SJCRH30 (cell line): Measurements from ENCODE around the gene NT5C2. TPM values are rescaled to one million over a fixed set of nuclear protein-coding genes. Genes with fewer than 3 reads are reported as not detected.
"Not testable (repeated sequence)": the region's sequence is repeated elsewhere in the genome, so short reads cannot be mapped to it uniquely, and the experiment has no call there.

ENCODE experiments used
- DNase-seq, 2 experiments: peaks; one replicate each; pipeline ENCODE4 v3.0.0-alpha.2; 2015 to 2020
- H3K27ac ChIP-seq: fragments of 250-450 bp; sonication (Bioruptor Pico); 2 replicates; pipeline ENCODE4 v1.5.1; 2020; ENCODE audit warnings: mild to moderate bottlenecking, moderate library complexity
- H3K27me3 ChIP-seq: fragments of 250-450 bp; sonication (Bioruptor Pico); 2 replicates; pipeline ENCODE4 v1.5.1; 2020; ENCODE audit warnings: mild to moderate bottlenecking, moderate library complexity
- H3K36me3 ChIP-seq: fragments of 250-450 bp; sonication (Bioruptor Pico); 2 replicates; pipeline ENCODE4 v1.5.1; 2020; ENCODE audit warnings: mild to moderate bottlenecking, moderate library complexity
- H3K4me1 ChIP-seq: fragments of 250-450 bp; sonication (Bioruptor Pico); 2 replicates; pipeline ENCODE4 v1.5.1; 2020; ENCODE audit warnings: mild to moderate bottlenecking, moderate library complexity
- H3K4me3 ChIP-seq: fragments of 250-450 bp; sonication (Bioruptor Pico); 2 replicates; pipeline ENCODE4 v1.5.1; 2020; ENCODE audit warnings: mild to moderate bottlenecking, moderate library complexity
- H3K9me3 ChIP-seq: fragments of 250-450 bp; sonication (Bioruptor Pico); replicated peaks from 2 replicates; pipeline ENCODE4 v1.5.1; 2020; ENCODE audit warnings: mild to moderate bottlenecking, moderate library complexity
- total RNA-seq: library from RNA; depleted of rRNA; stranded (reverse); fragments of >200 nt; shearing (Covaris generic); gene quantifications from 2 replicates; pipeline ENCODE4 v1.2.3, GENCODE V29; 2014

NT5C2 gene
- total RNA-seq, 1 experiment from 2014 or later, result 77.0 TPM

- H3K27ac ChIP-seq, result no peak overlapping the region
- peaks cover 22% of the 10 kb centered on the region for H3K4me1 ChIP-seq
- H3K27me3 ChIP-seq, result no peaks in the 10 kb centered on the region
- H3K9me3 ChIP-seq, result no peaks in the 10 kb centered on the region
- H3K36me3 ChIP-seq, result peaks cover 7% of the 10 kb centered on the region
- H3K4me3 ChIP-seq, result no peak overlapping the region
- DNase-seq, result no peak
Measured at GRCh38 chr10:103155471-103156085, 37.5 kb downstream of the NT5C2 start.

DNA sequence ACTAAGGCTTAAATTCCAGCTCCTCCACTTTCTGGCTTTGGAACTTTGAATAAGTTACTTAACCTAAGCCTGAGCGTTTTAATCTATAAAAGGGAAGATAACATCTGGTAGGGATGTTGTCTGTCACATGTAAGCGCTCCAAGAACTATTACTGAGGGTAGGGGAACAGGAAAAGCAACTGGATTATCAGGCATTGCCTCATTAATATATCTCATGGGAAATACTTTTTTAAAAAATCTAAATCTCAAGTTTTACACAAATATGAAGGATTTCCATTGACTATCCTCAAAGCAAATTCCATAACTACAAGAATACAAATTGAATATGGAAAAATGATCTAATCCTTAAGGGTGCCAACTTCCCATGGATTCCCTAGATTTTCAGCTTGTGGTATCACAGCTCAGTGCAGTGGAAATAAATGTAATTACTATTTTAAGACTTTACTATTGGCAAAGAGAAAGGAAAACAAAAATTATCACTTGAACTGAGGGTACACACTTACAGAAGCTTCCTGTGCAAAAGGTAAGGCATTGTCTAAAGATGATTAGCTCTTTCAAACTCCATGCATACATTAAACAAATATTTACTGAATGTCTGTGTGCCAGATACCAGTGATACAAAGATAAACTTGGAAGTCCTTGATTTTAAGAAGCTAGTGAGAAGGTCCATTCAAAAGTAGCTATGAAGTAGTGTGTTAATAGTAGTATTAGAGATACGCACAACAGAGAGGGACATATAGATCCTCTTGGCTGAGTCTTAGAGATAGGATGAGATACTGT is 38.4 kb downstream of the NT5C2 start:
- Histone ChIP-seq H3K36me3 (peaks cover 7% of the 10 kb centered on the region; the same call in 1 of the 2 replicates), H3K4me3 (no peak overlapping the region), H3K4me1 (peaks cover 22% of the 10 kb centered on the region), H3K27ac (no peak overlapping the region; the same call in 1 of the 2 replicates), H3K9me3 (no peaks in the 10 kb centered on the region), H3K27me3 (no peaks in the 10 kb centered on the region)
- no peak for DNase-seq

GRCh38 chr10:103153302-103154197 is 39.5 kb downstream of the NT5C2 start:
- peak; percentile 36 to 75 for DNase-seq
- H3K4me1 ChIP-seq, result peaks cover 22% of the 10 kb centered on the region
- H3K4me3 ChIP-seq, result peak overlapping the region; percentile 46
- H3K9me3 ChIP-seq, result no peaks in the 10 kb centered on the region
- peaks cover 5% of the 10 kb centered on the region; the same call in 1 of the 2 replicates for H3K36me3 ChIP-seq
- peak overlapping the region; percentile 73 for H3K27ac ChIP-seq
- no peaks in the 10 kb centered on the region for H3K27me3 ChIP-seq

DNA sequence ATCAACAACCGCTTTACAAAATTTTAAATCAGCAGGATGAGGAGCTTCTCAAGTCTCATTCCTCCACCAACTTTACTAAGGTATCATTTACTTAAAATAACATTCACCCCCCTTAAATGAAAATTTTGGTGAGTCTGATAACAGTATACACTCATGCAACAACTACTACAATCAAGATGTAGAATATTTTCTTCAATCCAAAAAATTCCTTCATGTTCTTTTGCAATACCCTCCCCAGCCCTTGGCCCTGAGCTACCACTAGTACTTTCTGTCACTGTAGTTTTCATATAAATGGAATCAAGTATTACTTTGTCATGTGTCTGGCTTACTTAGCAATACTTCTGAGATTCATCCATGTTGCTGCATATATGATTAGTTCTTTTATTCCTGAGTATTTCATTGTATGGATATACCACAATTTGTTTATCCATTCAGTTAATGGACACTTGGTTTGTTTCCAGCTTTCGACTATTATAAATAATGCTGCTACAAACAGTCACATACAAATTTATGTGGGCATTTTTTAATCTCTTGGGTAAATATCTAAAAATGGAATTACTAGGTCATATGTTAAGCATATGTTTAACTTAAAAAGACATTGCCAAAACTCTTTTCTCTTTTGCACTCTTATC is 43.0 kb downstream of the NT5C2 start:
- no peaks in the 10 kb centered on the region for H3K27me3 ChIP-seq
- no peak for DNase-seq
- H3K9me3 ChIP-seq, result no peaks in the 10 kb centered on the region

GRCh38 chr10:103147645-103148044 is 45.4 kb downstream of the NT5C2 start:
- H3K27ac ChIP-seq, result no peak overlapping the region
- 0 out of 2 replicates have a peak, but pooled peaks cover 2% of the 10 kb centered on the region for H3K36me3 ChIP-seq
- H3K9me3 ChIP-seq, result no peaks in the 10 kb centered on the region
- no peaks in the 10 kb centered on the region for H3K27me3 ChIP-seq
- H3K4me1 ChIP-seq, result peaks cover 31% of the 10 kb centered on the region
- DNase-seq, result no peak
- H3K4me3 ChIP-seq, result no peak overlapping the region

More for the DNA sequence above, 43.0 kb downstream of the NT5C2 start:
- Histone ChIP-seq H3K36me3 (0 out of 2 replicates have a peak, but pooled peaks cover 2% of the 10 kb centered on the region), H3K4me3 (no peak overlapping the region), H3K27ac (no peak overlapping the region), H3K4me1 (peaks cover 38% of the 10 kb centered on the region)

DNA sequence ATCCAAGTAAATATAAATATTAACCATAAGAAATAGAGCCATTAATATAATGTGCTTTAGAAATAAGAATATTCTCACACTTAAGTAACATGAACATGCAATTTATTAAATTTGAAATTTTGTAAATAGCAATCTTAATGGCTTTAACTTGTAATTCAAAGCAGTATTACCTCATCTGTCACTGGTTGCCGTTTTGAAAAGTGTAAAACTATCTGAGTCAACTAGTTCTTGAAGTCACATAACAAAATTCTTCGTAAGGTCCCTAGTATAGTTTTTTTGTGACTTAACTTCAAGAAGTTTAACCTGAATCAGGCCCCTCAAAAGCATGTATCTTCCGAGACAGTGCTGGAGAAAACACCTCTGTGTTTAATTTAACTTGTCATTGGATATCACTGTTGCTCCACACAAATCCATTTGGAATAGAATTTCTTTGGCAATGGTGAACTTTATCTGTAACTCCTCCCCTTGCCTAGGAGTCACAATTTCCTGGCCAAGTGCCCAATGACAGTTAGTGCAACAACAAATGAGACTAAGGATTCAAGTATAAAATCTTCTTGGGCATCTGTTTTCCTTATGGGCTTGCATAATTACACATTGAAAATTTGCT is 47.1 kb downstream of the NT5C2 start:
- Histone ChIP-seq H3K4me1 (peaks cover 42% of the 10 kb centered on the region), H3K36me3 (0 out of 2 replicates have a peak, but pooled peaks cover under 1% of the 10 kb centered on the region), H3K27ac (peak overlapping the region; percentile 19; the same call in 1 of the 2 replicates), H3K4me3 (no peak overlapping the region), H3K9me3 (no peaks in the 10 kb centered on the region), H3K27me3 (no peaks in the 10 kb centered on the region)
- peak; percentile 48 to 70 for DNase-seq

DNA sequence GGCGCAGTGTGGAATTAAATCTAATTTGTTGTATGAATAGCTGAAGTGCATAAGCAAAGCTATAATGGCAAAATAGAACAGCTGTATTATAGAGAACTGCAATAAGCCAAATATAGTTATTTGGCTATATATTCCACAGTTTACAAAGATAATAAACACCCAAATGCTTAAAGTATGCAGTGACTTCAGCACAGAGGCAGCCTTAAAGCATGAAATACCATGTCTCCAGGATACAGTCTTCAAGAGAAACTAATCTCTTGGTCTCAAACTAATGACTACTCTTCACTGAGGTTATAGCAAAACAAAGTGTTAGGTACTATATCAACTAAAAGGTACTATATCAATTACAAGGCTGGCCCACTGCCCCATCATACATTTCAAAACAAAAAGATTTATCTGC is 48.0 kb downstream of the NT5C2 start:
- DNase-seq, result no peak
- Histone ChIP-seq H3K4me3 (no peak overlapping the region), H3K9me3 (no peaks in the 10 kb centered on the region), H3K4me1 (peaks cover 51% of the 10 kb centered on the region), H3K27me3 (no peaks in the 10 kb centered on the region), H3K36me3 (no peaks in the 10 kb centered on the region), H3K27ac (peak overlapping the region; percentile 19; the same call in 1 of the 2 replicates)

- Histone ChIP-seq H3K9me3 (no peaks in the 10 kb centered on the region), H3K27ac (no peak overlapping the region; the same call in 1 of the 2 replicates), H3K4me3 (no peak overlapping the region), H3K4me1 (peaks cover 55% of the 10 kb centered on the region), H3K27me3 (no peaks in the 10 kb centered on the region), H3K36me3 (no peaks in the 10 kb centered on the region; the same call in 1 of the 2 replicates)
- DNase-seq, result no peak
Measured at GRCh38 chr10:103144041-103144440, 49.0 kb downstream of the NT5C2 start.

- not testable (repeated sequence) for H3K36me3 ChIP-seq, H3K27ac ChIP-seq, H3K27me3 ChIP-seq, DNase-seq, H3K9me3 ChIP-seq, H3K4me3 ChIP-seq
- H3K4me1 ChIP-seq, result peaks cover 55% of the 10 kb centered on the region
Measured at GRCh38 chr10:103143641-103144040, 49.4 kb downstream of the NT5C2 start.

- H3K27me3 ChIP-seq, result no peaks in the 10 kb centered on the region
- peaks cover 2% of the 10 kb centered on the region; the same call in 1 of the 2 replicates for H3K36me3 ChIP-seq
- no peak for DNase-seq
- no peaks in the 10 kb centered on the region for H3K9me3 ChIP-seq
- H3K27ac ChIP-seq, result no peak overlapping the region
- H3K4me1 ChIP-seq, result peaks cover 55% of the 10 kb centered on the region
- H3K4me3 ChIP-seq, result no peak overlapping the region
Measured at GRCh38 chr10:103141950-103142349, 51.1 kb downstream of the NT5C2 start.

DNA sequence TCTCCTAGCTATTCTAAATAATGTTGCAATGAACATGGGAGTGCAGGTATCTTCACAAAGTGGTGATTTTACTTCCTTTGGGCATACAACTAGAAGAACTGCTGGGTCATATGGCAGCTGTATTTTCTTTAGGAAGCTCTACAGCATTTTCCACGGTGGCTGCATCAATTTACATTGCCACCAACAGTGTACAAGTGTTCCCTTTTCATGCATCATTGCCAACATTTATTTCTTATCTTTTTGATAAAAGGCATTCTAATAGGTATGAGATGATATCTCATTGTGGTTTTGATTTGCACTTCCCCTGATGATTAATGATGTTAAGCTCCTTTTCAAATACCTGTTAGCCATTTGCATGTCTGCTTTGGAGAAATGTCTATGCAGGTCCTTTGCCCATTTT is 52.6 kb downstream of the NT5C2 start:
- H3K27ac ChIP-seq, result peak overlapping the region; percentile 55
- DNase-seq, result peak; percentile 45 to 74
- H3K36me3 ChIP-seq, result peaks cover 8% of the 10 kb centered on the region
- H3K4me3 ChIP-seq, result no peak overlapping the region
- H3K9me3 ChIP-seq, result no peaks in the 10 kb centered on the region
- peaks cover 42% of the 10 kb centered on the region for H3K4me1 ChIP-seq
- no peaks in the 10 kb centered on the region for H3K27me3 ChIP-seq

- DNase-seq, result no peak
- peaks cover 36% of the 10 kb centered on the region for H3K4me1 ChIP-seq
- peaks cover 14% of the 10 kb centered on the region for H3K36me3 ChIP-seq
- no peaks in the 10 kb centered on the region for H3K27me3 ChIP-seq
- peak overlapping the region; percentile 55 for H3K27ac ChIP-seq
- H3K4me3 ChIP-seq, result no peak overlapping the region
- H3K9me3 ChIP-seq, result 0 out of 2 replicates have a peak, but pooled peaks cover 3% of the 10 kb centered on the region
Measured at GRCh38 chr10:103139803-103140202, 53.3 kb downstream of the NT5C2 start.

DNA sequence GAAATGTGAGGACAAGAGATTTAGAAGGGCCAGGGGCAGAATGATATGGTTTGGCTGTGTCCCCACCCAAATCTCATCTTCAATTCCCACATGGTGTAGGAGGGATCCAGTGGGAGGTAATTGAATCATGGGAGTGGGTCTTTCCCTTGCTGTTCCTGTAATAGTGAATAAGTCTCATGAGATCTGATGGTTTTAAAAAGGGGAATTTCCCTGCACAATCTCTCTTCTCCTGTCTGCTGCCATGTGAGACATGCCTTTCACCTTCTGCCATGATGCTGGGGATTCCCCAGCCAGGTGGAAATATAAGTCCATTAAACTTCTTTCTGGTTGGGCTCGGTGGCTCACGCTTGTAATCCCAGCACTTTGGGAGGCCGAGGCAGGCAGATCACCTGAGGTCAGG is 57.9 kb downstream of the NT5C2 start:
- not testable (repeated sequence) for H3K27ac ChIP-seq, H3K4me1 ChIP-seq, H3K9me3 ChIP-seq, DNase-seq, H3K27me3 ChIP-seq, H3K4me3 ChIP-seq
- H3K36me3 ChIP-seq, result peaks cover 22% of the 10 kb centered on the region

DNA sequence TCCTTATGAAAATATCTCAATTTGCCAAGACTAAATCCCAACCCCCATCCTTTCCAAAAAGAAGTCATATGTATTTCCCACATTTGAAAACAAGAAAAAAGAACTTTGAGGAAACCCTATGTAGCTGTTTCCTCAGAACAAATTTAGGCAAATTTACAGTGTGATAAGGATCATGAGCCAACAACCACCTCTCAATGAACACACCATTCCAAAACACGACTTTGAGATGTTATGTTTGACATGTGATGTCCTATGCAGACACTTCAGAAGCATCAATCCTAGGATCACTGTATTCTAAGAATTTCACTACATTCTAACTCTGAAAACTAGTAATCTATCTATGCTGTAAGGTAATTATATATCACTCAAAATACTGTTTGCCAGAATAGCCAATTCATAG is 62.2 kb downstream of the NT5C2 start:
- Histone ChIP-seq H3K27me3 (no peaks in the 10 kb centered on the region), H3K9me3 (peaks cover 3% of the 10 kb centered on the region; the same call in 1 of the 2 replicates), H3K36me3 (peaks cover 15% of the 10 kb centered on the region), H3K4me1 (no peaks in the 10 kb centered on the region), H3K27ac (no peak overlapping the region), H3K4me3 (no peak overlapping the region)
- no peak for DNase-seq
